GM03348 (cell line): ENCODE measurements around the gene CNN2.
A peak's percentile ranks its signal among the peaks of the same experiment; 100 is the strongest.

Source experiments
- DNase-seq: peaks from one replicate; pipeline ENCODE4 v3.0.0; 2012; ENCODE audit warnings: low spot score

Gene CNN2

DNA sequence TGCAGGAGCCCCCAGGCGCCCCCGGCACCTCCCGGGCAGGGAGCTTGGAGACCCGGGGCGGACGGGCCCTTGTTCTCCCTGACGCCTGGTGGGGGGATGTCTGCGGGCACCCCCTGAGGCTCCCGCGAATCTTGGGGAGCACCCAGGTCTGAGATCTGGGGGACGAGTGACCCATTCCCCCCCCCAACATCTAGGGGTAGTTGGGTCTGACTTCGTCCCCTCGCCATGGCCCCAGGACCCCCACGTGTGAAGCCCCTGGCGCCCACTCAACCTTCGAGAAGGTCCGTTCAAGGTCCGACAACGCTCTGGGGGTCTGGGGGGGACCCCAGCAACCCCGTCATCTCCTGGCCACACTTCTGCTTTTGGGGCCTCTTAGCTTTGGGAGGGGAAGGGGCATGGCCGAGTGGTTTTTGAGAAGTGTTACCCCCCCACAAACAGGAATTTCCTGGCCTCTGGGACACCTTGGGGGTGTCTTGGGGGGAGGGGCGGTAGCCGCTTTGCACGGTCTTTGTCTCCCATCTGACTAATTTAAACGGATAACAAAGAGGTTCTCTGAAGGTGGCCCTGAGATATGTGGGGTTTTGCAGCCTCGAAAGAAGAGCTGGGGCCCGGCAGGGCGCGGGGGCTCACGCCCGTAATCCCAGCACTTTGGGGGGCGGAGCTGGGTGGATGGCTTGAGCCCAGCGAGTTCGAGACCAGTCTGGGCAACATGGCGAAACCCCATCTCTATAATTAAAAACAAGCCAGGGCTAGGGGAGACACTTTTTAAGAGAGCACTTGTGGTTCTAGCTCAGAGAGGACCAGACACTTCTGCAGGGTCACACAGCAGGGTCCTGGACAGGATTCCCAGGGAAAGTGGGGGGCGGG is 608 bp downstream of the CNN2 start:
- DNase-seq, result no peak

DNA sequence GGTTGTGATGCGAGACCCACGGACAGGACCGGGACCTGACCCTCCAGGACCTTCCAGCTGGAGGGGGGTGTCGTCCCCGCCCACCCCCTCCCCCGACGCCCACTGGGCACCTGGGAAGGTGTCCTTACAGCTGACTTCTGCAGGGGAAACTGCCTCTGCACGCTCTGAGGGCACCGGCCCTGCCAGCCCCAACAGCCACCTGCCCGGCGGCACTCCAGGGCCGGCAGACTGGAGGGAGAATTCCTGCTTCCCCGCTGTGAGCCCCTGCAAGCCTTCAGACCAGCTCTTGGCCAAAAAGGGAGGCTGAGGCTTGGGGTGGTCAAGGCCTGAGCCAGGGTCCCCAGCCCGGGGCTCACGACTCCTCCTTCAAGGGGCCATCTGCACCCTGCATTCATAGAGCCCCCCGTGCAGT is 1.2 kb downstream of the CNN2 start:
- no peak for DNase-seq

DNA sequence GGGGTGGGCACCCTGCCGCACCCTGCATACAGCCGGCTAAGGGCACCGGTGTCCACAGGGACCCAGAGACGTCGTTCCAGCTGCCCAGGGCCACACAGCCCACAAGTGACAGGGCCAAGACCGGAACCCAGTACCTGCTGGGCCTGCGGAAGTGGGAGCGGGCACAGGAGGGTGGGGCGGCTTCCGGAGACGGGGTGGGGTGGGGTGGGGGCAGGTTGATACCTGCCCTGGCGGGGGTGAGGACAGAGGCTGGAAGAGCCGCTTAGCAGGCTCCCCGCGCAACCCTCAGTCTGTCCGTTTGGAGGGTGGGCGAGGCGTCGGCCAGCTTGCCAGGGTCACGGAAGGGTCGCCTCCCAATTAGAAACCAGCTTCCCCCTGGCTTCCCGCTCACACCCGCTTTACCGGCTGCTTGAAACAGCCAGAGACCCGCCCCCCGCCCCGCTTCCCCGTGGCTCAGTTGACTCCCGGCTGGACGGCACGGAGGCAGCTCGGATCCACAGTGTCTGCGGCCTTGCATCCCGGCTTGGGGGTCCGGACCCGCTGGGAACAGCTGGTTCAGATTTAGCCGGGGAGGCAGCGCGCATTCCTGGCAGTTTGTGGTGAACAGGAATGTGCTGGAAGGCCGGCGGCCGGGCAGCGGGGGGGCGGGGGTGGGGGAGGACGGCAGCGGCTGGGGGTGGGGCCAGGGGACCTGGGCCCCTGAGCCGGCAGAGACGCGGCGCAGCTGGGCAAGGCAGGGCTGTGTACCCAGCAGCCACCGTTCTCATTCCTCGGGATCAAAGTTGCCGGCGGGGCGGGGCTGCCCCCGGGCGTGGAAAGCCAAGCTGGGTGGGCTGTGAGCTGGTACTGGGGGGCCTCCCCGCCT is 1.9 kb downstream of the CNN2 start:
- peak; percentile 96 for DNase-seq

DNA sequence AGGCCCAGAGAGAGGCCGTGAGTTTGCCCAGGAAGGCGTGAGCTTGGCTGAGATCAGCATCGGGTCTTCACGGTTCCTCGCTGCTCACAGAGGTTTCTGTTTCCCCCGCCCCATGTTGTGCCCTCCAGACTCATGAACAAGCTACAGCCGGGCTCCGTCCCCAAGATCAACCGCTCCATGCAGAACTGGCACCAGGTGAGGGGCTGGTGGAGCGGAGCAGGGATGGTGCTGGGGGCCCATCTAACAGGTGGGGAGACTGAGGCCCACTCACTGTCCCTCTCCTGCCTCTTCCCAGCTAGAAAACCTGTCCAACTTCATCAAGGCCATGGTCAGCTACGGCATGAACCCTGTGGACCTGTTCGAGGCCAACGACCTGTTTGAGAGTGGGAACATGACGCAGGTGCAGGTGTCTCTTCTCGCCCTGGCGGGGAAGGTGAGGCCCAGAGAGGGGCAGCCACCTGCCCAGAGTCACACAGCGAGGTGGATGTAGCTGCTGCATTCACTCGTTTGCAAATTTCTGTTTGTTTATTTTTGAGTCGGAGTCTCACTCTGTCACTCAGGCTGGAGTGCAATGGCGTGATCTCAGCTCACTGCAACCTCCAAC is 6.0 kb downstream of the CNN2 start:
- DNase-seq, result no peak

DNA sequence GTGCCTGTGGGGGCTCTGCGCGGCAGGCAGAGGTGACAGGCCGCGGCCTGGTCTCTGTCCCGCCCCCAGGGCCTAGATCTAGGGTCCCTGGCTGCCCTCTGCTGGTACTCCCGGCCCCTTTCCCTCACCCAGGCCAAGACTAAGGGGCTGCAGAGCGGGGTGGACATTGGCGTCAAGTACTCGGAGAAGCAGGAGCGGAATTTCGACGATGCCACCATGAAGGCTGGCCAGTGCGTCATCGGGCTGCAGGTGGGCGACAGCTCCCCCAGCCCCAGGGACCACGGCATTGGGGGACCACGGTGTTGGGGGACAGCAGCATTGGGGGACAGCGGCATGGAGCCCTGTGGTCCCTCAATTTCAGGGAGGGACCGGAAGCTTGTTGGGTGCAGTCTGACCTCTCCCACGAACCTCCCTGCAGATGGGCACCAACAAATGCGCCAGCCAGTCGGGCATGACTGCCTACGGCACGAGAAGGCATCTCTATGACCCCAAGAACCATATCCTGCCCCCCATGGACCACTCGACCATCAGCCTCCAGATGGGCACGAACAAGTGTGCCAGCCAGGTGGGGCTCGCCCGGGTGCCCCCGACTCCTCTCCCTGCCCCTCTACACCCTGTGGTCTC is 9.7 kb downstream of the CNN2 start:
- DNase-seq, result no peak

DNA sequence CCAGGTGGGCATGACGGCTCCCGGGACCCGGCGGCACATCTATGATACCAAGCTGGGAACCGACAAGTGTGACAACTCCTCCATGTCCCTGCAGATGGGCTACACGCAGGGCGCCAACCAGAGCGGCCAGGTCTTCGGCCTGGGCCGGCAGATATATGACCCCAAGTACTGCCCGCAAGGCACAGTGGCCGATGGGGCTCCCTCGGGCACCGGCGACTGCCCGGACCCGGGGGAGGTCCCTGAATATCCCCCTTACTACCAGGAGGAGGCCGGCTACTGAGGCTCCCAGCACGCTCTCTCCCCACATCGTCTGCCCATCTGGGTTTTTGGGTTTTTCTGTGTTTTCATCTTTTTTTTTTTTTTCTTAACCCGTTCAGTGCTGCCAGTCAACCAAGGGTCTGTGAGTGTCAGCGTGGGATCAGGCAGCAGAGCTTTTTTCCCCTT is 11.2 kb downstream of the CNN2 start:
- DNase-seq, result no peak

DNA sequence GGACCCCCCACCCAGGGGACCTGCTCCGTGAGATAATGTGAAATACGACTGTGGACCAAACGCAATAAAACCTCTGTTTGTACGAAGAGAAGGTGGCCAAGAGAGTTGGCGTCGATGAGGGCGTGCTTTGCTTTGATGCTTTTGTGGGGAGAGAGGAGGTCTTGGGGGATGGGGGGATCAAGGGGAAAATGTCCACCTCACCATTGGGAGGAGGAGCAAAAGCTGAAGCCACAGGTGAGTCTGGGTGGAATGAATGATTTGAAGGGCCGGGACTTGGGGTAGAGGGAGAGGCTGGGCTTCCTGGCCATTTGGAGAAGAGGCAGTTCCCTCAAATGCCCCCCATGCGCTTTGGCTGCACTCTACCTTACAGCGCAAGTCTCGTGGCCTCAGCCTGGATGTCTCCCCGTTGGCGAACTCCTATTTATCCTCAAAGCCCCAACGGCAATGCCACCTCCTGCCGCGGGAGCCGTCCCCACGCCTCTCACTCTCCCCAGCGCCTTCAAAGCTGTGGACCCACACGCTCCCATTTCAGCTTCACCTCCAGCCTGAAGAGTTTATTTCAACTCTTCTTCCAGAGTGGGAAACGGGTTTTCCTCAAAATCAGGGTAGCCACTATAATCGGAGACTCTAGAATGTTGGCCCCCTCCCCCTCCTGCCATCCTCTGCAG is 12.7 kb downstream of the CNN2 start:
- no peak for DNase-seq

DNA sequence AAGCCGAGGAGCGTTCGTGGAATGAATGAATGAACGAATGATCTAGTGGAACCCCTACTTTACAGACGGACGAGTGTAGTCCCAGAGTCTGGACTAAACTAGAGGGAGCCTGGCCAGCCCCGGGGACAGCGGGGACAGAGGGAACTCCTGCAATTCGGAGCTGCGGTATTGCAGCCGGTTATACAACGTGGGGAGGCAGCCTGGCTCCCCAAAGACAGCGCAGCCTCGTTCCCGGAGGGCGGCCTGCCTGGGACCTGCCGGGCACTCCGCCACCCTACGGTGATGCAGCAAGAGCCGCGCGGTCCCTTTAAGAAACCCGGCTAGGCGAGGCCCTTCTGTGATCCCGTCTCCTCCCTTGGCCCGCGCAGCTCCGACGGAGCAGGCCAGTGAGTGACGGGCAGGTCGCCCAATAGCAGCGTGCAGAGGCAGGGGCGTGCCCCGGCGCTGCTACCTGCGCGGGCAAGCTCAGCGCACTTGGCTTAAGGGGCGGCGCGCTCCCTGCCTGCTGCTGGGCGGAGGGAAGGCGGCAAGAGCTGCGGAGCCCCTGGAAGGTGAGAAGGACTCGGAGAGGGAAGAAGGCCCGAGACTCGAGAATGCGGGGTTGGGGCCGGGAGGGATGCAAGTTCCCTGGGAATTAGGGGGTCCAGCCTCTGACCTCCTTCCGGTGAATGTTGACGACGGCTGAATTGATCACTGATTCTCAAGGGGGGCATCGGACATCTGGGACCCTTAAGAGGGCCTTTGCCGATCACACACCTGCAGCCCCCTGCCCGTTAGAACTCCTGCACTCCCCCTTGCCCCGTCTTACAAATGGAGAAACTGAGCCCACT is 13.5 kb downstream of the CNN2 start, which contains the start of gene ABCA7:
Gene ABCA7, plus strand, starts transcription at position 462 of the 830 bp plus-strand sequence. CDS start 1,255 bp downstream, outside the sequence.
- peak; percentile 98 for DNase-seq

DNA sequence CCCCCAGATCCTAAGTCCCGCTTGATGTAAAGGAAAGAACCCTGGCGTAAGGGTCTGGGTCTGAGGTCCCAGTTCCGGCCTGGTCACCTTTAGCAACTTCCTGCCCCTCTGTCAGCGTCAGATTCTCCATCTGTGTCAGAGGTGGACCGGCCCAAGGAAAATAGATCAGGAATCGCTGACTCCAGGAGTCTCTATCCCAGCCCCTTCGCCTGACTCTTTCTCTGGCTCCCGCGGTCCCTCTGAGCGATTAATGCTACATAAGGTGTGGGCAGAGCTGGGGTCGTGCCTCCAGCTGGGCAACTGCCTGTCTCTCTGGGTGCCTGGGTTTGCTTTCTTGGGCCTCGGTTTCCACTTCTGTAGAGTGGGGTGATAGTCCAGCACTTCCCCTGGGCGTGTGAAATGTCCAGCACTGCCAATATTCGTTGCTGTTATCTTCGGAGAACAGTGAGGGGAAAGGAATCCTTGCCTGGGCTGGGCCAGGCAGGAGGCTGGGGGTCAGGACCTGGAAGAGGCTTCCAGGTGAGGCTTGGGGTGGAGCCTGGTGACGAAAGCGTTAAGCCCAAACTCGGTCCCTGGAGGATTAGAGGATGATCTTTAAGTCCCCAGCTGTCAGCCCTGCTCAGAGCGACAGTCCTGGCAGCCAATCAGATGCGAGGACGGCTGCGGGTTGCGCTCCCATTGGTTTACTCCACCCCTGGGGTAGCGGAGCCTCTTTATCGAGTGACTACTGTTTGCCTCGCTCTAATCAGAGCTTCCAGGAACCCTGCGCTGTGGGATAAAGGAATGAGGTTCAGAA is 14.3 kb downstream of the CNN2 start:
- DNase-seq, result peak; percentile 99

DNA sequence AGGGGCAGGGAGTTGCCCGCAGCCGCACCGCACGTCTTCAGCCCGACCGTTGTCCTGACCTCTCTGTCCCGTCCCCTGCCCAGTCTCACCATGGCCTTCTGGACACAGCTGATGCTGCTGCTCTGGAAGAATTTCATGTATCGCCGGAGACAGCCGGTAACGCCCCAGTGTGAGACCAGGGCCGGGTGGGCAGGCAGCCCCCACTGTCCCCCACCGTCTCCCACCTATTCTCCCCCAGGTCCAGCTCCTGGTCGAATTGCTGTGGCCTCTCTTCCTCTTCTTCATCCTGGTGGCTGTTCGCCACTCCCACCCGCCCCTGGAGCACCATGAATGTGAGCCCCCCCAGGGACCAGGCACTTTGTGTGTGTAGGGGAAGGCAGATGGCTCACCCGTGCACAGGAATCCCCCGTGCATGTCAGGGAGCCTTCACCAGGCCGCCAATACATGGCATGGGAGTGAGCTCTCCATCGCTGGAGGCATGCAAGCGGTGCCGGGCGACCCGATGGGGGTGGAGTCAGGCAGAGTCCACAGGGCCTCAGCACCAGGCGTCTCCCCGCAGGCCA is 14.9 kb downstream of the CNN2 start:
- DNase-seq, result peak; percentile 52

DNA sequence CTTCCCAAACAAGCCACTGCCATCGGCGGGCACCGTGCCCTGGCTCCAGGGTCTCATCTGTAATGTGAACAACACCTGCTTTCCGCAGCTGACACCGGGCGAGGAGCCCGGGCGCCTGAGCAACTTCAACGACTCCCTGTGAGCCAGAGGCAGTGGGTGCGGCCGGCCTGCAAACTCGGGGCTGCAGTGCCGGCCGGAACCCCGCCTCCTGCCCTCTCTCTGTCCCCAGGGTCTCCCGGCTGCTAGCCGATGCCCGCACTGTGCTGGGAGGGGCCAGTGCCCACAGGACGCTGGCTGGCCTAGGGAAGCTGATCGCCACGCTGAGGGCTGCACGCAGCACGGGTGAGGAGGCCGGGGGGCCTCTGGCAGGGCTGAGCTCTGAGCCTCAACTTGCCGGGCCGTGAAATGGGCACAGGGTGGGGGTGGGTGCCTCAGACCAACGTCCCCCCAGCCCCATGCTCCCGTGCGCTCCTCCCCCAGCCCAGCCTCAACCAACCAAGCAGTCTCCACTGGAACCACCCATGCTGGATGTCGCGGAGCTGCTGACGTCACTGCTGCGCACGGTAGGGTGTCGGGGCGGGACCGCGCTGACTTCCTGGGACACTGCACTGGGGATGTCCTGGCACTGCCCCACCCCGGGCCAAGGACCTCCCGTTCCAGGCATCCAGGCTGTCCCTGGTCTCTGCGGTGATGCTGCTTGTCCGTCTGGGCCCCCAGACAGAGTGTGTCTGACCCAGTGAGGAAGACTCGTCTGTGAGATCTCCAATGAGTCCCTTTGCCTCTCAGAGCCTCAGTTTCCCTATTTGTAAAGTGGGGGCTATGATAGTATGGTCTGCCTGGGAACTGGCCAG is 15.7 kb downstream of the CNN2 start:
- no peak for DNase-seq

DNA sequence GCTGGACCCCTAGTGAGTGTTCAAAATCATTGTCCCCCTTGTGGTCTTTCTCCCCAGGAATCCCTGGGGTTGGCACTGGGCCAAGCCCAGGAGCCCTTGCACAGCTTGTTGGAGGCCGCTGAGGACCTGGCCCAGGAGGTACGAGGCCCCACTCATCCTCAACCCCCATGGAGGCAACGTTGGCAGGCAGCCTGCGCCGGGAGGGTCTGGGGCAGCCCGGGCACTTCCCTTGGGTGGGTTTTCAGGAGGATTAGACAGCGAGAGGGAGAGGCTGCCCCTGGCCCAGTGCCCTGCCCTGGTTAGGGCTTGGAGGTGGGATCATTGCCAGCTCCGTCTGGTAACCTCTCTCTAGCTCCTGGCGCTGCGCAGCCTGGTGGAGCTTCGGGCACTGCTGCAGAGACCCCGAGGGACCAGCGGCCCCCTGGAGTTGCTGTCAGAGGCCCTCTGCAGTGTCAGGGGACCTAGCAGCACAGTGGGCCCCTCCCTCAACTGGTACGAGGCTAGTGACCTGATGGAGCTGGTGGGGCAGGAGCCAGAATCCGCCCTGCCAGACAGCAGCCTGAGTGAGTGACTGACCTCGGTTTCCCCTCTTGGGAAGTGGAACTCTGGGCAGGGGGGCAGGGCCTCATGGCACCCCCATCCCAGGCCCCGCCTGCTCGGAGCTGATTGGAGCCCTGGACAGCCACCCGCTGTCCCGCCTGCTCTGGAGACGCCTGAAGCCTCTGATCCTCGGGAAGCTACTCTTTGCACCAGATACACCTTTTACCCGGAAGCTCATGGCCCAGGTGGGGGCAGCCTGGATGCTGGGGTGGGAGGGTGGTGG is 16.5 kb downstream of the CNN2 start:
- DNase-seq, result no peak

DNA sequence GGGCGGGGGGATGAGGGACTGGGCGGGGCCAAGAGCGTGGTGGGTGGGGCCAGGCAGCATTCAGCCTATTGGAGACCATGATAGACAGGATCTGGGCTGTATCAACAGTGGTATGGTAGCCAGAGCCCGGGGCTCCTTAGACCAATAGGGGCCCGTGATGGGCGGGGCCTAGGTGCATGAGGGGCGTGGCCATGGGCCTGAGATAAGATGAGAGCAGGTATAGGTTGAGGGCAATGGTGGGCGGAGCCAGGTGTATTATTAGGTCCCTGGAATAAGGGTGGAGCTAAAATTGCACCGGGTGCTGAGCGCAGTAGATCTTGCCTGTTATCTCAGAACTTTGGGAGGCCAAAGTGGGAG is 18.8 kb downstream of the CNN2 start:
- DNase-seq, result no peak

DNA sequence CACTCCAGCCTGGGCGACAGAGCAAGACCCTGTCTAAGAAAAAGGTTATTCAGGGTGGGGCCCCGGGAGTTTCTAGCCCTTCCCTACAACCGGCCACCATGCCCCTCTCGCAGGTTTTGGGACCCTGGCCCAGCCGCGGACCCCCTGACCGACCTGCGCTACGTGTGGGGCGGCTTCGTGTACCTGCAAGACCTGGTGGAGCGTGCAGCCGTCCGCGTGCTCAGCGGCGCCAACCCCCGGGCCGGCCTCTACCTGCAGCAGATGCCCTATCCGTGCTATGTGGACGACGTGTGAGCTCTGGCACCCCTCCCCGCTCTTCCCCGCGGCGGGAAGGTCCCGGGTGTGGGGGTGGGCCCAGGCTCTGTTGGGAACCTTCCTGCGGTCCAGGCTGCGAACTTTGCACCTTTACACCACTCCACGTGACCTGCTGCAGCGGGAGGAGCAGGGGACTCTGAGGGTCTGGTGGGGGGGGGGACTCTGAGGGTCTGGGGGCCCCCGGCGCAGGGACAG is 19.8 kb downstream of the CNN2 start:
- no peak for DNase-seq

DNA sequence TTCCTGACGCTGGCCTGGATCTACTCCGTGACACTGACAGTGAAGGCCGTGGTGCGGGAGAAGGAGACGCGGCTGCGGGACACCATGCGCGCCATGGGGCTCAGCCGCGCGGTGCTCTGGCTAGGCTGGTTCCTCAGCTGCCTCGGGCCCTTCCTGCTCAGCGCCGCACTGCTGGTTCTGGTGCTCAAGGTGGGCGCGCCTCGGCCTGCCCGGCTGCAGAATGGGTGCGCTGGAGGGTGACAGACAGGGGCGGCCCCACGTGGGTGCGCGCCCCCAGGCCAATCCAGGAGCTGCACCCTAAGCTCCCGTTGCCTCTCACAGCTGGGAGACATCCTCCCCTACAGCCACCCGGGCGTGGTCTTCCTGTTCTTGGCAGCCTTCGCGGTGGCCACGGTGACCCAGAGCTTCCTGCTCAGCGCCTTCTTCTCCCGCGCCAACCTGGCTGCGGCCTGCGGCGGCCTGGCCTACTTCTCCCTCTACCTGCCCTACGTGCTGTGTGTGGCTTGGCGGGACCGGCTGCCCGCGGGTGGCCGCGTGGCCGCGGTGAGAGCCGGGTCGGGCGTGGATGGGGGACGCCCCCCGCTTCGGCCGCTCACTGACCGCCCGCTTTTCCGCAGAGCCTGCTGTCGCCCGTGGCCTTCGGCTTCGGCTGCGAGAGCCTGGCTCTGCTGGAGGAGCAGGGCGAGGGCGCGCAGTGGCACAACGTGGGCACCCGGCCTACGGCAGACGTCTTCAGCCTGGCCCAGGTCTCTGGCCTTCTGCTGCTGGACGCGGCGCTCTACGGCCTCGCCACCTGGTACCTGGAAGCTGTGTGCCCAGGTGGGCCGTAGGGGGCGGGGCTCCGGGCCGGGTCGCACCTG is 20.7 kb downstream of the CNN2 start:
- DNase-seq, result no peak

DNA sequence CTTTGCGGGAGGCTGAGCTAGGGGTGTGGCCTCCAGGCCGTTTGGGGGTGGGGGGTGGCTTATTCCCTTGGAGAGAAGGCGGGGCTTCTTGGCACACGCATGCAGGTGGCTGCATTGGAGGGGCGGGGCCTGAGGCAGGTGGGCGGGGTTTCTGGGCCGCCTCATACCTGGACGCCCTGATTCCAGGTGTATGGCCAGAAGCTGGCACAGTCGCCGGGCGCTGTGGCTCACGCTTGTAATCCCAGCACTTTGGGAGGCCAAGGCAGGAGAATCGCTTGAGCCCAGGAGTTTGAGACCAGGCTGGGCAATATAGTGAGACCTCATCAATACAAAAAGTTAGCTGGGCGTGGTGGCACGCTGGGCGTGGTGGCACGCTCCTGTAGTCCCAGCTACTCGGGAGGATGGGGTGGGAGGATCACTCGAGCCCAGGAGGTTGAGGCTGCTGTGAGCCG is 21.3 kb downstream of the CNN2 start:
- no peak for DNase-seq
